A549 (cell line): Measurements from ENCODE around the gene RRP7A. TPM values are rescaled to one million over a fixed set of nuclear protein-coding genes. Genes with fewer than 3 reads are reported as not detected.

ENCODE experiments used
- ATAC-seq, 2 experiments: fragments of 200-7000 bp in 1 of 2; fragments of >200 bp in 1 of 2; cut with Nextera tagmentation in 1 of 2; cut with Tn5 transposase in 1 of 2; 3 replicates each; pipeline versions ENCODE4 v1.8.0 to v1.9.1; 2018 to 2020; ENCODE audit warnings: mild to moderate bottlenecking in 1 of 2, moderate library complexity in 1 of 2
- CTCF ChIA-PET: fragments of 300-600 bp; sonication (Branson Sonifier 250); formaldehyde crosslinking; extraction: SDS; loops from one replicate; lab custom pipeline; 2021; ENCODE audit warnings: antibody characterized with exemption, inconsistent platforms; lab: Yijun Ruan, JAX
- POLR2A ChIA-PET: fragments of 350-600 bp; formaldehyde crosslinking; extraction: SDS; loops from one replicate; lab custom pipeline; 2021; ENCODE audit warnings: antibody characterized with exemption, inconsistent platforms; lab: Yijun Ruan, JAX
- DNase-seq, 2 experiments: peaks; one replicate each; pipeline versions ENCODE4 v3.0.0 to v3.0.0-alpha.2; 2011 to 2016; ENCODE audit warnings: low read depth in 1 of 2, low spot score in 1 of 2
- FAIRE-seq: peaks from 2 replicates; lab custom pipeline; 2011; peaks lifted over from hg19 to GRCh38; lab: Jason Lieb, UNC
- H3K27ac ChIP-seq, 2 experiments: fragments of >200 bp; sonication (Bioruptor Twin); formaldehyde crosslinking; 3 replicates each; pipeline ENCODE4 v1.5.1; 2016 to 2017
- H3K4me1 ChIP-seq: fragments of >200 bp; sonication (Bioruptor Twin); formaldehyde crosslinking; 3 replicates; pipeline ENCODE4 v1.6.1; 2016
- H3K4me2 ChIP-seq: fragments of >200 bp; sonication (Bioruptor Twin); formaldehyde crosslinking; 3 replicates; pipeline ENCODE4 v1.6.1; 2016
- H3K4me3 ChIP-seq: fragments of >200 bp; sonication (Bioruptor Twin); formaldehyde crosslinking; 3 replicates; pipeline ENCODE4 v1.5.1; 2016
- H3K9me3 ChIP-seq: fragments of >200 bp; sonication (Bioruptor Twin); formaldehyde crosslinking; 3 replicates; pipeline ENCODE4 v1.6.1; 2016
- CHD2 ChIP-seq: fragments of 150-350 bp; IDR thresholded peaks from 2 replicates; pipeline ENCODE4 v1.6.1; 2014; ENCODE audit warnings: low read length; ENCODE audit not compliant: partially characterized antibody
- EHF ChIP-seq: fragments of 250-450 bp; sonication (Bioruptor Pico); IDR thresholded peaks from 2 replicates; pipeline ENCODE4 v1.5.0; 2020; ENCODE audit warnings: mild to moderate bottlenecking
- EP300 ChIP-seq, 2 experiments: fragments of >200 bp; sonication (Bioruptor Twin); formaldehyde crosslinking; IDR thresholded peaks; 2 replicates in 1 of 2; 3 replicates in 1 of 2; pipeline ENCODE4 v1.6.1; 2016 to 2017
- GATA3 ChIP-seq: IDR thresholded peaks from 2 replicates; pipeline ENCODE4 v1.6.1; 2012; ENCODE audit warnings: borderline replicate concordance
- HOXB5 ChIP-seq: fragments of 250-450 bp; sonication (Bioruptor Pico); IDR thresholded peaks from 2 replicates; pipeline ENCODE4 v1.5.0; 2020; ENCODE audit warnings: mild to moderate bottlenecking, moderate library complexity
- NFE2L2 ChIP-seq: fragments of 150-350 bp; conservative IDR thresholded peaks from 2 replicates; pipeline ENCODE4 v1.6.1; 2014; ENCODE audit warnings: low read length
- RAD21 ChIP-seq, 2 experiments: fragments of >200 bp in 1 of 2; sonication (Bioruptor Twin) in 1 of 2; formaldehyde crosslinking in 1 of 2; IDR thresholded peaks in 1 of 2; conservative IDR thresholded peaks in 1 of 2; 2 replicates in 1 of 2; 3 replicates in 1 of 2; pipeline ENCODE4 v1.6.1; 2012 to 2018; ENCODE audit warnings: inconsistent platforms in 1 of 2
- RNF2 ChIP-seq: fragments of 200-600 bp; sonication (generic); IDR thresholded peaks from 2 replicates; pipeline ENCODE4 v1.6.1; 2016; ENCODE audit warnings: low read depth, mild to moderate bottlenecking, antibody characterized with exemption, moderate library complexity, borderline replicate concordance
- SMC3 ChIP-seq: fragments of >200 bp; sonication (Bioruptor Twin); formaldehyde crosslinking; IDR thresholded peaks from 3 replicates; pipeline ENCODE4 v1.6.1; 2018; ENCODE audit warnings: inconsistent platforms
- ZC3H11A ChIP-seq: fragments of 450-650 bp; IDR thresholded peaks from 2 replicates; pipeline ENCODE4 v1.6.1; 2014; ENCODE audit warnings: antibody characterized with exemption, mild to moderate bottlenecking
- ZNF302 ChIP-seq: fragments of 250-450 bp; sonication (Bioruptor Pico); IDR thresholded peaks from 2 replicates; pipeline ENCODE4 v1.9.0; 2021; ENCODE audit warnings: inconsistent platforms, mild to moderate bottlenecking, moderate library complexity
- WGBS: methylation state at CpG from one replicate; pipeline ENCODE4 v1.1.6; 2017; ENCODE audit errors: missing lambda C conversion rate; 5-methylcytosine and 5-hydroxymethylcytosine counted together
- polyA plus RNA-seq, 4 experiments: library from polyadenylated mRNA; depleted of rRNA in 3 of 4; stranded (reverse); fragments of >200 nt; fragmentation: RNase III in 1 of 4; extraction: RNeasy Plus Mini Kit Qiagen cat#74134 plus additional on column Dnase treatment in 1 of 4; gene quantifications; 2 replicates in 3 of 4; 3 replicates in 1 of 4; pipeline ENCODE4 v1.2.3, GENCODE V29; 2011 to 2017
- TF ChIP-seq, protein P1 (sequence below): fragments of 250-450 bp; sonication (Bioruptor Pico); IDR thresholded peaks from 2 replicates; pipeline ENCODE4 v1.5.0; 2020; ENCODE audit warnings: low read depth, mild to moderate bottlenecking, moderate library complexity
- TF ChIP-seq, protein P2 (sequence below): IDR thresholded peaks from 2 replicates; pipeline ENCODE4 v1.6.1; 2012
- TF ChIP-seq, protein P3 (sequence below): fragments of 250-450 bp; sonication (Bioruptor Pico); IDR thresholded peaks from 2 replicates; pipeline ENCODE4 v1.5.0; 2021; ENCODE audit warnings: mild to moderate bottlenecking, moderate library complexity, borderline replicate concordance
- TF ChIP-seq, protein P4 (sequence below): IDR thresholded peaks from 2 replicates; pipeline ENCODE4 v1.6.1; 2012; ENCODE audit warnings: low read depth, borderline replicate concordance

RRP7A gene
- polyA plus RNA-seq, 2 of the 4 experiments (the other 2 are of a cell fraction) = 26.5 to 37.1 TPM

DNA sequence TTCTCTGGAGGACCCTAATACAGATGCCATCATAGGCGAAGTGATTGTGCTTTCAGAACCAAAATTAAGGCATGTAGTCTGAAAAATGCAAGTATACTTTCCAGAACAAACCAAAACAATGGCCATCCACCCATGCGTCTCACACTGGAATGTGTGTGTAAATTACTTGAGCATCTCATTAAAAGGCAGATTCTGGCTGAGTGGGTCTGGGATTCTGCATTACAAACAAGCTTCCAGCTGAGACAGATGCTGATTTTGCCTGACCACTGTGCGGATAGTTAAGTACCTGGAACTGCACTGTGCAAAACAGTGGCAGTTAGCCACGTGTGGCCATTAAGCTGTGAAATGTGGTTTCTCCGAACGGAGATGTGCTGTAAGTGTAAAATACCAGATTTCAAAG lies 26.2 kb downstream of the RRP7A start:
- Histone ChIP-seq H3K9me3 (no peaks in the 10 kb centered on the region), H3K4me1 (no peaks in the 10 kb centered on the region), H3K4me3 (no peak overlapping the region), H3K27ac (no peak overlapping the region), H3K4me2 (no peak overlapping the region)
- DNase-seq = no peak
- TF ChIP-seq SMC3 (no peak), ZC3H11A (no peak), RAD21 (conservative IDR thresholded peaks at IDR 0.05 in 1 of 2, IDR thresholded peaks at IDR 0.05 in 1 of 2) (no peak), CHD2 (no peak)
- TF ChIP-seq, protein P1, sequence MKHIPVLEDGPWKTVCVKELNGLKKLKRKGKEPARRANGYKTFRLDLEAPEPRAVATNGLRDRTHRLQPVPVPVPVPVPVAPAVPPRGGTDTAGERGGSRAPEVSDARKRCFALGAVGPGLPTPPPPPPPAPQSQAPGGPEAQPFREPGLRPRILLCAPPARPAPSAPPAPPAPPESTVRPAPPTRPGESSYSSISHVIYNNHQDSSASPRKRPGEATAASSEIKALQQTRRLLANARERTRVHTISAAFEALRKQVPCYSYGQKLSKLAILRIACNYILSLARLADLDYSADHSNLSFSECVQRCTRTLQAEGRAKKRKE (CRISPR knock-in tag) = no peak
- POLR2A ChIA-PET = no interaction called here
- ATAC-seq = no peak
- CTCF ChIA-PET = no interaction called here
- WGBS = 63% methylated on average over 6 of the region's 6 CpGs
- no peak for FAIRE-seq

DNA sequence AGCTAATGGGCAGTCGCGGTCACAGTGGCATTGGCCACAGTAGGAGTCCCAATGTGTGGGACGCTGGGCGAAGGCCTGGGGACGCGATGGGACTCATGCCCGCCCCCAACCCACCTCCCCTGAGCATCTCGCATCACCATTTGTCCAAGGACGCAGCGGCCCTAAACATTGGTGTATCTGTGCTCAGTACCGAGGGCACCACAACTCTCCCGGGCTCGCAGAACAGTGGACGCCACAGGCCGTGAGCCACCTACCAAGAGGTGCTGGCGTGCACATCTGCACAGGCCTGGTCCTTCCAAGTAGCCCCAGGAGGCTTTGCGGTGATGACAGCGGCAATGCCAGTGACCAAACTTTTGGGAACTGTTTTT lies 27.3 kb downstream of the RRP7A start:
- no peak overlapping the region for H3K4me3 ChIP-seq
- ChIA-PET CTCF (no interaction called here), POLR2A (no interaction called here)
- no peaks in the 10 kb centered on the region for H3K4me1 ChIP-seq
- no peak overlapping the region for H3K4me2 ChIP-seq
- ATAC-seq (no peak; a peak in 1 of 6 replicates), DNase-seq (no peak), FAIRE-seq (no peak)
- no peaks in the 10 kb centered on the region for H3K9me3 ChIP-seq
- TF ChIP-seq ZNF302 (no peak), HOXB5 (CRISPR knock-in tag) (no peak), NFE2L2 (no peak)
- TF ChIP-seq, protein P2, sequence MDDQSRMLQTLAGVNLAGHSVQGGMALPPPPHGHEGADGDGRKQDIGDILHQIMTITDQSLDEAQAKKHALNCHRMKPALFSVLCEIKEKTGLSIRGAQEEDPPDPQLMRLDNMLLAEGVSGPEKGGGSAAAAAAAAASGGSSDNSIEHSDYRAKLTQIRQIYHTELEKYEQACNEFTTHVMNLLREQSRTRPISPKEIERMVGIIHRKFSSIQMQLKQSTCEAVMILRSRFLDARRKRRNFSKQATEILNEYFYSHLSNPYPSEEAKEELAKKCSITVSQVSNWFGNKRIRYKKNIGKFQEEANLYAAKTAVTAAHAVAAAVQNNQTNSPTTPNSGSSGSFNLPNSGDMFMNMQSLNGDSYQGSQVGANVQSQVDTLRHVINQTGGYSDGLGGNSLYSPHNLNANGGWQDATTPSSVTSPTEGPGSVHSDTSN = no peak
- WGBS = 93% methylated on average over 12 of the region's 18 CpGs
- no peak overlapping the region for H3K27ac ChIP-seq

DNA sequence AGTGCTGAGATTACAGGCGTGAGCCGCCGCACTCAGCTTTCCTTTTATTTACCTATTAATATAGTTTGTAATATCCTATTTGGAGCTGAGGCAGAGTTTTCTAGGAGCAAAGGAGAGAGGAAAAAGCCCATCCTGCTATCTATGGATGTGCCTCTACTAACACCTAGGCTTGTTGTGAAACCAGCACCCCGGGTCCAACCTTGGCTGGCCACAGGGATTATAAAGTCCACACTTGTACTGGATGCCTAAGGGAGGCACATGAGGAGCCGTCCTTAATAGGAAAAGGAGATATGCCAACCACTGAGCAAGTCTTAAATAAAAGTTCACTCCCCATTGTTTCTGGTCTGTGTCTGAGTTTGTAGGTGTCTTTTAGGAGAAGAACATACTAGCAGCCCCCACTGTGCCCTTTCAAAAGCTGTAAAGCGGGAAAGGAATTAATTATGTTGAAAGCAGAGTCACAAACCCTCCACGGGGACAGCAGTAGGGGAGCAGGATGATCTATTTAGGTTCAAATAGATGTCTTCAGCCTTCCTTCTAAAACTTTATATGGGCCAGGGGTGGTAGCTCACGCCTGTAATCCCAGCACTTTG lies 29.3 kb downstream of the RRP7A start:
- no peaks in the 10 kb centered on the region for H3K9me3 ChIP-seq
- POLR2A ChIA-PET = no interaction called here
- no peak for ATAC-seq
- H3K27ac ChIP-seq = no peak overlapping the region
- H3K4me1 ChIP-seq = no peaks in the 10 kb centered on the region
- WGBS = 51% methylated on average over 8 of the region's 8 CpGs
- TF ChIP-seq, protein P3, sequence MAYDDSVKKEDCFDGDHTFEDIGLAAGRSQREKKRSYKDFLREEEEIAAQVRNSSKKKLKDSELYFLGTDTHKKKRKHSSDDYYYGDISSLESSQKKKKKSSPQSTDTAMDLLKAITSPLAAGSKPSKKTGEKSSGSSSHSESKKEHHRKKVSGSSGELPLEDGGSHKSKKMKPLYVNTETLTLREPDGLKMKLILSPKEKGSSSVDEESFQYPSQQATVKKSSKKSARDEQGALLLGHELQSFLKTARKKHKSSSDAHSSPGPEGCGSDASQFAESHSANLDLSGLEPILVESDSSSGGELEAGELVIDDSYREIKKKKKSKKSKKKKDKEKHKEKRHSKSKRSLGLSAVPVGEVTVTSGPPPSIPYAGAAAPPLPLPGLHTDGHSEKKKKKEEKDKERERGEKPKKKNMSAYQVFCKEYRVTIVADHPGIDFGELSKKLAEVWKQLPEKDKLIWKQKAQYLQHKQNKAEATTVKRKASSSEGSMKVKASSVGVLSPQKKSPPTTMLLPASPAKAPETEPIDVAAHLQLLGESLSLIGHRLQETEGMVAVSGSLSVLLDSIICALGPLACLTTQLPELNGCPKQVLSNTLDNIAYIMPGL (CRISPR knock-in tag) = no peak
- no peak for TF ChIP-seq RNF2
- TF ChIP-seq, all 56 proteins: peak for 0
- CTCF ChIA-PET = no interaction called here
- Histone ChIP-seq H3K4me2 (no peak overlapping the region), H3K4me3 (no peak overlapping the region)
- no peak for FAIRE-seq
- no peak for DNase-seq

DNA sequence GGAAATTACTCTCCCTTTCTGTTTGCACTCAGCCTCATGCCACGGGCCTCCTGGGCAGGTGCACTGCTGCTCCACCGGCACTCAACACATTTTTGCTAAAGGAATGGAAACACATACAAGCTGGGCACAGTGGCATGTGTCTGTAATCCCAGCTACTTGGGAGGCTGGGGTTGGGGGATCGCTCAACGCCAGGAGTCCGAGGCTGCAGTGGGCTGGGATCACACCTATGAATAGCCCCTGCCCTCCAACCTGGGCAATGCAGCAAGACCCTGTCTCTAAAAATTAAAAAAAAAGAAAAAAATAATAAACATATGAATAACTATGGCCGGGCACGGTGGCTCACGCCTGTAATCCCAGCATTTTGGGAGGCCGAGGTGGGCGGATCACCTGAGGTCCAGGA lies 30.6 kb downstream of the RRP7A start:
- Histone ChIP-seq H3K27ac (no peak overlapping the region), H3K9me3 (no peaks in the 10 kb centered on the region), H3K4me2 (no peak overlapping the region), H3K4me1 (no peaks in the 10 kb centered on the region), H3K4me3 (no peak overlapping the region)
- ChIA-PET CTCF (interaction anchor here (0.6 kb wide), 1 partner anchor 320 kb away, joined by 3 read pairs; no protein-coding TSS in a partner anchor), POLR2A (no interaction called here)
- no peak for TF ChIP-seq CHD2
- TF ChIP-seq, protein P4, sequence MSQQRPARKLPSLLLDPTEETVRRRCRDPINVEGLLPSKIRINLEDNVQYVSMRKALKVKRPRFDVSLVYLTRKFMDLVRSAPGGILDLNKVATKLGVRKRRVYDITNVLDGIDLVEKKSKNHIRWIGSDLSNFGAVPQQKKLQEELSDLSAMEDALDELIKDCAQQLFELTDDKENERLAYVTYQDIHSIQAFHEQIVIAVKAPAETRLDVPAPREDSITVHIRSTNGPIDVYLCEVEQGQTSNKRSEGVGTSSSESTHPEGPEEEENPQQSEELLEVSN = no peak
- no peak for TF ChIP-seq GATA3
- no peak for TF ChIP-seq EHF (CRISPR knock-in tag)
- no peak for TF ChIP-seq EP300 (IDR thresholded peaks at IDR 0.05)
- FAIRE-seq = no peak
- 75% methylated on average over 9 of the region's 10 CpGs for WGBS
- no peak for DNase-seq
- ATAC-seq = no peak
